IMR-90 (cell line): ENCODE data around the gene ITK. TPM values are rescaled to one million over a fixed set of nuclear protein-coding genes. Genes with fewer than 3 reads are reported as not detected.

ENCODE experiments used
- ATAC-seq: fragments of 200-7000 bp; cut with Tn5 transposase; 2 replicates; pipeline ENCODE4 v1.9.1; 2020; ENCODE audit warnings: low read depth, mild to moderate bottlenecking, moderate library complexity
- BruUV-seq: library from RNA; stranded (reverse); fragments of 400-500 nt; replicated peaks from 2 replicates; lab custom pipeline; 2021; lab: Mats Ljungman, UMichigan
- CTCF ChIA-PET: fragments of 300-600 bp; formaldehyde crosslinking; extraction: SDS; loops from one replicate; lab custom pipeline; 2021; ENCODE audit warnings: antibody characterized with exemption; lab: Yijun Ruan, JAX
- POLR2A ChIA-PET: fragments of 300-600 bp; sonication (Branson Sonifier 250); formaldehyde crosslinking; loops from one replicate; lab custom pipeline; 2022; ENCODE audit warnings: antibody characterized with exemption; ENCODE audit not compliant: unreplicated experiment; lab: Charles Lee
- DNase-seq: peaks from one replicate; pipeline ENCODE4 v3.0.0; 2013
- H2AFZ ChIP-seq: replicated peaks from 2 replicates; pipeline ENCODE3; 2013; ENCODE audit warnings: low read length, mild to moderate bottlenecking; ENCODE audit not compliant: poor library complexity
- H2AK5ac ChIP-seq: 2 replicates; pipeline ENCODE4 v1.6.1; 2013; ENCODE audit warnings: low read depth, low read length, inconsistent platforms
- H2AK9ac ChIP-seq: replicated peaks from 2 replicates; pipeline ENCODE3; 2013; ENCODE audit warnings: mild to moderate bottlenecking, low read depth, low read length, moderate library complexity; ENCODE audit not compliant: poor library complexity
- H2BK120ac ChIP-seq: 2 replicates; pipeline ENCODE4 v1.6.1; 2013; ENCODE audit warnings: low read depth, low read length, inconsistent platforms
- H2BK15ac ChIP-seq: 3 replicates; pipeline ENCODE4 v1.6.1; 2013; ENCODE audit warnings: low read depth, low read length, inconsistent platforms
- H2BK20ac ChIP-seq: 2 replicates; pipeline ENCODE4 v1.6.1; 2013; ENCODE audit warnings: low read depth, mild to moderate bottlenecking, inconsistent platforms, low read length, moderate library complexity
- H2BK5ac ChIP-seq: 2 replicates; pipeline ENCODE4 v1.6.1; 2013; ENCODE audit warnings: mild to moderate bottlenecking, low read depth, low read length, inconsistent platforms; ENCODE audit not compliant: poor library complexity, severe bottlenecking
- H3K14ac ChIP-seq: replicated peaks from 2 replicates; pipeline ENCODE4 v1.6.1; 2013; ENCODE audit warnings: low read depth, low read length, inconsistent platforms
- H3K18ac ChIP-seq: 2 replicates; pipeline ENCODE4 v1.6.1; 2013; ENCODE audit warnings: low read depth, low read length, control low read depth
- H3K23ac ChIP-seq: 2 replicates; pipeline ENCODE4 v1.6.1; 2013; ENCODE audit warnings: low read depth, low read length, inconsistent platforms
- H3K27ac ChIP-seq: 2 replicates; pipeline ENCODE4 v1.5.1; 2013; ENCODE audit warnings: mild to moderate bottlenecking, control low read depth, low read length; ENCODE audit not compliant: insufficient read depth
- H3K27me3 ChIP-seq: 2 replicates; pipeline ENCODE4 v1.6.1; 2013; ENCODE audit warnings: low read length; ENCODE audit not compliant: control insufficient read depth, insufficient read depth
- H3K36me3 ChIP-seq: 2 replicates; pipeline ENCODE4 v1.6.1; 2013; ENCODE audit warnings: low read length, mixed read lengths; ENCODE audit not compliant: control insufficient read depth, insufficient read depth
- H3K4ac ChIP-seq: 2 replicates; pipeline ENCODE4 v1.6.1; 2013; ENCODE audit warnings: low read depth, low read length, inconsistent platforms
- H3K4me1 ChIP-seq: 2 replicates; pipeline ENCODE4 v1.6.1; 2013; ENCODE audit warnings: low read length, mixed read lengths; ENCODE audit not compliant: control insufficient read depth, insufficient read depth
- H3K4me2 ChIP-seq: 2 replicates; pipeline ENCODE4 v1.6.1; 2013; ENCODE audit warnings: low read depth, mild to moderate bottlenecking, control low read depth, low read length, moderate library complexity
- H3K4me3 ChIP-seq: 2 replicates; pipeline ENCODE4 v1.5.1; 2013; ENCODE audit warnings: low read depth, mild to moderate bottlenecking, control low read depth, low read length, moderate library complexity; ENCODE audit not compliant: insufficient read depth
- H3K56ac ChIP-seq: 2 replicates; pipeline ENCODE4 v1.6.1; 2013; ENCODE audit warnings: low read length, inconsistent platforms; ENCODE audit not compliant: insufficient read depth; ENCODE audit errors: extremely low read depth
- H3K79me1 ChIP-seq, 2 experiments: 2 replicates each; pipeline ENCODE4 v1.6.1; 2013; ENCODE audit warnings: low read length in 2 of 2, inconsistent platforms in 1 of 2, low read depth in 1 of 2
- H3K9ac ChIP-seq: 2 replicates; pipeline ENCODE4 v1.6.1; 2013; ENCODE audit warnings: low read depth, low read length, control low read depth
- H3K9me1 ChIP-seq: 2 replicates; pipeline ENCODE4 v1.6.1; 2013; ENCODE audit warnings: low read length, inconsistent platforms; ENCODE audit not compliant: insufficient read depth
- H3K9me3 ChIP-seq: 2 replicates; pipeline ENCODE4 v1.6.1; 2013; ENCODE audit warnings: low read length; ENCODE audit not compliant: control insufficient read depth, insufficient read depth
- H4K20me1 ChIP-seq: 2 replicates; pipeline ENCODE4 v1.6.1; 2013; ENCODE audit warnings: low read length, inconsistent platforms; ENCODE audit not compliant: insufficient read depth
- H4K5ac ChIP-seq: 2 replicates; pipeline ENCODE4 v1.6.1; 2013; ENCODE audit warnings: mild to moderate bottlenecking, low read depth, low read length, control low read depth
- H4K8ac ChIP-seq, 2 experiments: 2 replicates each; pipeline ENCODE4 v1.6.1; 2013; ENCODE audit warnings: low read depth in 2 of 2, low read length in 2 of 2, control low read depth in 1 of 2, inconsistent platforms in 1 of 2
- H4K91ac ChIP-seq: 2 replicates; pipeline ENCODE4 v1.6.1; 2013; ENCODE audit warnings: low read depth, low read length, inconsistent platforms; ENCODE audit not compliant: insufficient read depth
- CEBPB ChIP-seq: IDR thresholded peaks from 2 replicates; pipeline ENCODE4 v1.6.1; 2012; ENCODE audit warnings: low read depth, low read length, improper control_type of control experiment
- NFE2L2 ChIP-seq: fragments of 150-350 bp; IDR thresholded peaks from 2 replicates; pipeline ENCODE4 v1.6.1; 2016; ENCODE audit warnings: low read depth, mild to moderate bottlenecking, low read length
- RFX5 ChIP-seq: IDR thresholded peaks from 2 replicates; pipeline ENCODE4 v1.8.0; 2012; ENCODE audit warnings: low read depth, mild to moderate bottlenecking, low read length, moderate library complexity
- USF2 ChIP-seq: fragments of 150-350 bp; IDR thresholded peaks from 2 replicates; pipeline ENCODE4 v1.6.1; 2017; ENCODE audit warnings: mild to moderate bottlenecking, antibody characterized with exemption, low read length, low read depth
- WGBS, 2 experiments: methylation state at CpG; one replicate each; pipeline versions ENCODE4 v1.1.5 to v1.1.7; 2013; ENCODE audit warnings: missing lambda C conversion rate in 2 of 2; ENCODE audit not compliant: insufficient read length in 1 of 2; ENCODE audit errors: extremely low coverage in 2 of 2; 5-methylcytosine and 5-hydroxymethylcytosine counted together
- dilution Hi-C: fragments of 300-500 bp; cut with HindIII; formaldehyde crosslinking; loops from one replicate; pipeline ENCODE4 v1.14.3; 2018; ENCODE audit warnings: low sequenced_read_pairs; ENCODE audit not compliant: unreplicated experiment
- in situ Hi-C: fragments of 300-500 bp; cut with MboI; formaldehyde crosslinking; loops from 3 replicates; pipeline ENCODE4 v1.14.3; 2019; ENCODE audit warnings: low sequenced_read_pairs, inconsistent platforms, mixed read lengths
- intact Hi-C: fragments of 100-400 bp; cut with micrococcal nuclease; formaldehyde crosslinking; loops from 2 replicates; pipeline ENCODE4 v1.10.0; 2022
- polyA plus RNA-seq, 3 experiments: library from polyadenylated mRNA; depleted of rRNA; stranded (reverse); fragments of >200 nt; gene quantifications; 2 replicates each; pipeline ENCODE4 v1.2.3, GENCODE V29; 2012; ENCODE audit warnings: low replicate concordance in 1 of 3
- total RNA-seq: library from RNA; depleted of rRNA; stranded (reverse); fragments of >200 nt; gene quantifications from 2 replicates; pipeline ENCODE4 v1.2.3, GENCODE V29; 2012

The ITK gene
- total and polyA plus RNA-seq, 2 of the 4 experiments (the other 2 are of a cell fraction) = not detected

- dilution Hi-C loops (no loop called here), in situ Hi-C loops (no loop called here), intact Hi-C loops (no loop called here)
- no peak for DNase-seq
- H3K4me3 ChIP-seq = no peak overlapping the region
- POLR2A ChIA-PET = no interaction called here
- ATAC-seq = no peak
- H3K23ac ChIP-seq = no peak overlapping the region
- H4K5ac ChIP-seq = no peak overlapping the region
- no peak overlapping the region for H4K91ac ChIP-seq
- H3K9me3 ChIP-seq = no peaks in the 10 kb centered on the region
- H3K4me2 ChIP-seq = no peak overlapping the region
- no peak overlapping the region for H2AFZ ChIP-seq
- no peak overlapping the region for H2BK15ac ChIP-seq
- CTCF ChIA-PET = no interaction called here
- no peak overlapping the region for H3K56ac ChIP-seq
- TF ChIP-seq CEBPB = no peak
- no peak for TF ChIP-seq RFX5
- no peak for TF ChIP-seq NFE2L2
- no peak for TF ChIP-seq USF2
- no peak overlapping the region for H4K8ac ChIP-seq
- no peaks in the 10 kb centered on the region for H3K9me1 ChIP-seq
- no peak overlapping the region for H2BK20ac ChIP-seq
- H3K36me3 ChIP-seq = no peaks in the 10 kb centered on the region
- no peak overlapping the region for H2AK9ac ChIP-seq
- no peaks in the 10 kb centered on the region for H3K79me1 ChIP-seq
- 80% methylated on average over 1 of the region's 6 CpGs; no CpG with 5 or more reads in 1 of the 2 experiments for WGBS, 2 experiments
- H2AK5ac ChIP-seq = no peak overlapping the region
- H3K4me1 ChIP-seq = no peaks in the 10 kb centered on the region
- H2BK120ac ChIP-seq = no peak overlapping the region
- H3K14ac ChIP-seq = no peak overlapping the region
- H3K9ac ChIP-seq = no peak overlapping the region
- no TSS peak for BruUV-seq
- H3K18ac ChIP-seq = no peak overlapping the region
- no peak overlapping the region for H3K27ac ChIP-seq
- no peak overlapping the region for H3K4ac ChIP-seq
- H3K27me3 ChIP-seq = peaks cover 12% of the 10 kb centered on the region
- H2BK5ac ChIP-seq = no peak overlapping the region
- no peaks in the 10 kb centered on the region for H4K20me1 ChIP-seq
Measured at GRCh38 chr5:157159209-157159751, 21.4 kb upstream of the ITK start.
